ENCODE data around the gene KRTAP12-3.
"Not testable (repeated sequence)": the region's sequence is repeated elsewhere in the genome, so short reads cannot be mapped to it uniquely, and the experiment has no call there.

KRTAP12-3 gene

GRCh38 chr21:44653656-44654575 is 3.8 kb upstream of the KRTAP12-3 start:
- DNase-seq: peak; percentile 14 to 40

- no peak for DNase-seq
Measured at GRCh38 chr21:44654576-44655175, 3.1 kb upstream of the KRTAP12-3 start, which contains the start of gene KRTAP12-4. Gene KRTAP12-4 (minus strand): TSS chr21:44654659. CDS start chr21:44654614, 45 bp downstream.

DNA sequence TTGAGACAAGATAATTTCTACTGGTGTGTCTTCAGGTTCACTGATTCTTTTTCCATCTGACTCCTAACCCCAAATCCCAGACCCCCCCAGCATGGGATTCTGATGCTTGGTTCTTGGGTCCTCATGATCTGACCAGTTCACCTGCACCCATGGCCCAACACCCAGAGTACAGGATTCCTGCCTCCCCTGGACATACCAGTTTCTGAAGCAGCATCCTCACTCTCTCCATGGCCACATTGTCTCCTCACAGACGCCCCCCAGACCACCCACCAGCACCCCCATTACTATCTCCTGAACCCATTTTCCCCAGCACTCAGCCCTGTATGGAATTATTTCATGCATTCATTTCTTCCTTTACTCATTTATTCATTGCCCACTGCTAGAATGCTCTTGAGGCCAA is 864 bp upstream of the KRTAP12-3 start:
- no peak for DNase-seq

DNA sequence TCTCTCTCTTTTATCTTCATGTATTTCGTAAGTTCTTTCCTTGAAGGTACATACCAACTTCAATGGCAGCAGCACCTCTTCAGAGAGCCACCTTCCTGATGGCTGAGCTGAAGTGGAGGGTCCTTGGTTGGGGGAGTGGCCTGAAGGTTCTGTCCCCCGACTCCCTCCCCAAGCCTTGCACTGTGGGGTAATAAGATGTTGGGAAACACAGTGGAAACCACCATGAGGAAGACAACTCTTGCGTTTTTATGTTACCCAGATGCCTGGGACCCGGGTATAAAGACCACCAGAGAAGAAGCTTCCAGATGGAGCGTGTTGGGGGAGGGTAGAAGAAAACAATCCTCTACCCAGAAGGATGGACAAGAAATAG is 794 bp downstream of the KRTAP12-3 start:
- no peak for DNase-seq

DNA sequence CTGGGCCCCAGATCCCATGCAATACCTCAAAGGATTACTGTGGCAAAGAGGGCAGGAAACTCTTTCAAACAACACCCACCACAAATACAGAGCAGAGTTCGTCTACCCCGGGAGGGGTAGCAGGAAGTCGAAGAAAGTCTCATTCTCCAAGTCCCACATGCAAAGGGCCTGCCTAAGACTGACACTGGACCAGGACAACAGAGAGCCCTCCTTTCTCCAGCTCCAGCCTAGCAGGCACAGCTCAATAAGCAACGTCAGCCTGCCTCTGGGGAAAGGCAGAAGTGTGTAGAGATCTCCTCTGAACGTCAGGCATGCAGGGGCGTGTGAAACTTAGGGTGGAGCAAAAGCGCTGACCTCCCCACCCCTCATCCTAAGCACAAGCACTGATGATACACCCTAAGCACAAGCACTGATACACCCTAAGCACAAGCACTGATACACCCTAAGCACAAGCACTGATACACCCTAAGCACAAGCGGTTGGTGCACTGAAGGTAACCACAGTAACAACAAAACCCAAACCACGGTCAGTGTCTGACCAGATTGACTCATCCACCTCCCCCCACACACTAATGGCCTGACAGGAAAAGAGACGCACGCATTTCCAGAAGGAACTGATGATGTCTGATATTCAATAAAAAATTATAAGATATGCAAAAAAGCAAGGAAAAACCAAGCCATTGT is 1.3 kb downstream of the KRTAP12-3 start:
- DNase-seq: no peak

DNA sequence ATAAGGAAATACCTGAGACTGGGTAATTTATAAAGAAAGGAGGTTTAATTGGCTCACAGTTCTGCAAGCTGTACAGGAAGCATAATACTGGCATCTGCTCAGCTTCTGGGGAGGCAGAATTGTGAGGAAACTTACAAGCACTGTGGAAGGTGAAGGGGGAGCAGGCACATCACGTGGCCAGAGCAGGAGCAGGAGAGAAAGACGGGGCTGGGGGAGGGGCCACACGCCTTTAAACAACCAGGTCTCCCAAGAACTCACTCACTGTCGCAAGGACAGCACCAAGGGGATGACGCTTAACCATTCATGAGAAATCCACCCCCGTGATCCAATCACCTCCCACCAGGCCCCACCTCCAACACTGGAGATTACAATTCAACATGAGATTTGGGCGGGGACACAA is 3.8 kb downstream of the KRTAP12-3 start:
- not testable (repeated sequence) for DNase-seq

GRCh38 chr21:44664691-44665090 is 7.0 kb downstream of the KRTAP12-3 start:
- no peak for DNase-seq

- no peak for DNase-seq
Measured at GRCh38 chr21:44666401-44667320, 8.9 kb downstream of the KRTAP12-3 start, which contains the start of gene KRTAP12-2. Gene KRTAP12-2 (minus strand): TSS chr21:44666927. CDS start chr21:44666886, 41 bp downstream.

GRCh38 chr21:44667612-44668011 is 9.9 kb downstream of the KRTAP12-3 start:
- no peak for DNase-seq

GRCh38 chr21:44670642-44671432 is 13.1 kb downstream of the KRTAP12-3 start:
- no peak for DNase-seq

- DNase-seq: no peak
Measured at GRCh38 chr21:44671911-44672310, 14.2 kb downstream of the KRTAP12-3 start.

- peak in 1 of 2 donors; percentile 8 for DNase-seq
Measured at GRCh38 chr21:44677881-44678280, 20.1 kb downstream of the KRTAP12-3 start.

- no peak for DNase-seq
Measured at GRCh38 chr21:44681152-44681551, 23.4 kb downstream of the KRTAP12-3 start.

DNA sequence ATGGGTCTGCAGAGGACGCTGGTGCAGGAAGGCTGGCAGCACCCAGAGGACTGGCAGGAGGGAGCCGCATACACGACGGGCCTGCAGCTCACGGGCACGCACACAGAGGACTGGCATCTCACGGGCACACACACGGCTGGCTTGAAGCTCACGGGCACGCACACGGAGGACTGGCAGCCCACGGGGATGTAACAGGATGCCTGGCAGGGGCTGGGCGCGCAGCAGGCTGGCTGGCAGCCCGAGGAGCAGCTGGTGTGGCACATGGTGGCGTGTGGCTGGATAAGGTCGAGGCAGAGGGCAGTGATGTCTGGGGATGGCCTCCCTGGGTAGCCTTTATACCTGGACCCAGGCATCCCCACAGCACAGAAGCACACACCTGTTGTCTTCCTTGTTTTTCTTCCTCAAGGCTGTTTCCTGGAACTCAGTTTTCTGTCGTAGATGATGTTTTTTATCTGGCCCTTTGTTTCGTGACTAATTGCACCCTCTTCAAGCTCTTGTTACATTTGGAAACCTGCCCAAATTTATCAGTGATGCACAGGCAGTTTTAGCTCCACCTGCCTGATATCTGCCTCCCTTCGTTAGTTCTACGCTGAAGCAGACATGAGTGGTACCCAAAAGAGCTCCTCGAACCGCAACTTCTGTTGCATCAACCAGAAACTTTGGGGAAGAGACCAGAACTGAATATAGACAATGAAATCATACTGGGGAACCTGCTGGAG is 24.3 kb downstream of the KRTAP12-3 start, which contains the start of gene KRTAP12-1:
Gene KRTAP12-1, minus strand, starts transcription at position 303 of the 719 bp plus-strand sequence. Its CDS starts 40 bp downstream, at position 263.
- DNase-seq: no peak

DNA sequence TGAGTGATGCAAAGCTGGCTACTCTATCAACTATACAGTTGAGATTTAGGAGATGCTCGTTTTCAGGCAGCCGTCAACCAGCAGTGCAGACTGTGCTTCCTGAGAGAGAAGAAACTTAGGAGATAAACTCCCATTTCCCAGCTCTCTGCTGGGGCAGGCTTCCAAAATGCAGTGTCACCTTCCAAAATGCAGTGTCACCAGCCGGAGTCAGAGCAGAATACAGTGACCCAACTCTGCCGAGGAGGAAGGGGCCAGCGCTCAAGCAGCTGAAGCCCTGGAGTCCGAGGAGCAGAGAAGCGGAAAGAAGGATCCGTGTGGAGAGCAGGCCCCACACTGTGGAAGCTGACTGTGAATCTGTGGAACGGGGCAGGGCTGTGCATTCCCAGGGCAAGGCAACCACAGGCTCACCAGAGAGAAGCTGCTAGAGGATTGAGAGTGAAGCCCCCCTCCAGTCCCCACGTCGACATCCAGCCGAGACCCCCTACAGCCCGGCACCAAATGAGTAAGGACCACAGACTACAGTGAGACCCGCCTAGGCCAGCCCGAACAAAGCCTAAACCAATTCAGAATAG is 24.9 kb downstream of the KRTAP12-3 start:
- no peak for DNase-seq

GRCh38 chr21:44684077-44684476 is 26.3 kb downstream of the KRTAP12-3 start:
- no peak for DNase-seq

GRCh38 chr21:44684483-44684882 is 26.8 kb downstream of the KRTAP12-3 start:
- DNase-seq: no peak

- DNase-seq: peak in 1 of 2 donors; percentile 11
Measured at GRCh38 chr21:44685050-44685449, 27.3 kb downstream of the KRTAP12-3 start.

GRCh38 chr21:44686000-44686781 is 28.5 kb downstream of the KRTAP12-3 start:
- peak in 1 of 2 donors; percentile 15 for DNase-seq

Measured in stimulated activated CD4-positive, alpha-beta T cell treated with anti-CD3 and anti-CD28 coated beads, Interleukin-2, amount 100 ng/mL, for 24 hours (primary cell).